Measurements from ENCODE around the gene LDAH.
A peak's percentile ranks its signal among the peaks of the same experiment; 100 is the strongest.

The LDAH gene

DNA sequence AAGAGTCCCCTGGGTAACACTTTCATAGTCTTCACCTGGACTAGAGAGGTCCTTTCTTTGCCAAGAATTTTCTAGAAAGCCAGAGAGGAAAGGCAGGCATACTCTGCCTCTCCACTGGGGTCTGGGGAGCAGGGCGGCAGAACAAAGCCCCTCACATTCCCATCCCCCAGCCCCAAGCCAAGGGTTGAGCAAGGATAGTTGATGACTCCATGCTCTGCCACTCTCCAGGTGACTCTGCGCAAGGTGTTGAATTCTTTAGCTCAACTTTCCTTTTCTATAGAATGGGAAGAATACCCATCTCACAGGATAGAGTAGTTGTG lies 158.9 kb downstream of the LDAH start:
- DNase-seq: no peak
- in situ Hi-C loops (cut with HindIII; ENCODE audit: low pct_ligation_motif_present, low pct_unique_long_range_greater_than_20kb, low sequenced_read_pairs): no loop called here

DNA sequence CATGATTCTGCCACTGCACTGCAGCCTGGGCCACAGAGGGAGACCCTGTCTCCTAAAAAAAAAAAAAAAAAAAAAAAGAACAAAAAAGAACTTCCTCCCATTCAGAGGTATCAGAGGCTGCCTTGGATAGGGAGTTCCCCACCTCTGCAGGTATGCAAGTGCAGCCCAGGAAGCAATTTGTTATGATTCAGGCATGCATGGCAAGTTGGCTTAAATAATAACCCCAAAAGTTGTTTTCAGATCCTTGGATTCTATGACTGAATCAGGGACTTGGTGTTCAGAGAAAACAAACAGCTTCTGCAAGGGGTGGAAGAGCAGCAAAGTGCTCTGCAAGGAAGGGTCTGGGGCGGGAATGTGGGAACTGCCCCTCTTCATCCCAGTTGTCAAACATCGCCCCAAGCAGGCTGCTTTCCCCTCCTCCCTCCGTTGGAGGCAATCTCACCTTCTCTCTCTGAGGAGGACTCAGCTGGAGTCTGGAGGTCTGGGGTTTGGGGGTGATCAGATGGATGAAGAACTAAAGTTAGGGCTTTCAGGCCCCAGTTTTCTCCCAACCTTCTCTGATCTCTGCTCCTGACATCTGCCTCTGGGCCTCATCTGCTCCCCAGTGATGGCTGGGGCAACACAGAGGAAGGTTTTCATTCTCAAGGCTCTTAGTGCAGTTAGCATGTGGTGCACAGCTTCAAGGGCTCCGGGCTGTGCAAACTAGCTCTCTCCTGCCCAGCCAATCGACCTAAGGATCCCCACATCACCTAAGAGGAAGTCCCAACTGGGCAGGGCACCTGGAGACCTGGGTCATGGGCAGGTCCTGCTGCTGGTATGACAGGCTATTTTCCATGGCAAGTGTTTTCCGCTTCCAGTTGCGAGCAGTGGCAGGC lies 159.5 kb downstream of the LDAH start:
- in situ Hi-C loops (cut with HindIII; ENCODE audit: low pct_ligation_motif_present, low pct_unique_long_range_greater_than_20kb, low sequenced_read_pairs): no loop called here

DNA sequence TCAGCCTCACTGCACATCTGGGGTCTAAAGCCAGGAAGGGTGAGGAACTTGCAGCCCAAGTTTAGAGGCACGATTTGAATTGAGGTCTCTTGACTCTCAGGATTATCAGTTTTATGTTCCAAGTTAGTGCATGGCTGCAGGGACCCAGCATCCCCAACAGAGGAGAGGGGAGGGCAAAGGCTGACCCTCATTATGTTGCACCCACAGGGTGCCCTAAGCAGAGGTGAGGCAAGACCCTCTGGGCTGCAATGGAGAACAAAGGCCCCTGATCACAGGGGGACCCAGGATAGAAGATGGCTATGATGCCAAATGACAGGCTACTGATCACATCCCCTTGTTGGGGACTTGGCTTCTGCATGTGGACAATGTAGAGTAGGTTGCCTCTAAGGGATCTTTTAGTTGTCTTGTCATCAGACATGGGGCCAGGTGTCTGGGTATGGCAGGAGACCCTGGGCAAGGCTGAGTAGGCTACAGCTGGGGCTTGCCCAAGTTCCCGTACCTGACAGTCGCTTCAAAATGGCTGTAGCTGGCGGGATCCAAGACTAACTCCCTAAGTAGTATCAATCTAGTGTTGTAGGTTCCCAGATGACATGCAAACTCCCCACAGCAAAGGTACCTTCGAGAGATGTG lies 160.5 kb downstream of the LDAH start:
- in situ Hi-C loops (cut with HindIII; ENCODE audit: low pct_ligation_motif_present, low pct_unique_long_range_greater_than_20kb, low sequenced_read_pairs): no loop called here
- DNase-seq: no peak

More for the DNA sequence above, 159.5 kb downstream of the LDAH start:
- DNase-seq: no peak

DNA sequence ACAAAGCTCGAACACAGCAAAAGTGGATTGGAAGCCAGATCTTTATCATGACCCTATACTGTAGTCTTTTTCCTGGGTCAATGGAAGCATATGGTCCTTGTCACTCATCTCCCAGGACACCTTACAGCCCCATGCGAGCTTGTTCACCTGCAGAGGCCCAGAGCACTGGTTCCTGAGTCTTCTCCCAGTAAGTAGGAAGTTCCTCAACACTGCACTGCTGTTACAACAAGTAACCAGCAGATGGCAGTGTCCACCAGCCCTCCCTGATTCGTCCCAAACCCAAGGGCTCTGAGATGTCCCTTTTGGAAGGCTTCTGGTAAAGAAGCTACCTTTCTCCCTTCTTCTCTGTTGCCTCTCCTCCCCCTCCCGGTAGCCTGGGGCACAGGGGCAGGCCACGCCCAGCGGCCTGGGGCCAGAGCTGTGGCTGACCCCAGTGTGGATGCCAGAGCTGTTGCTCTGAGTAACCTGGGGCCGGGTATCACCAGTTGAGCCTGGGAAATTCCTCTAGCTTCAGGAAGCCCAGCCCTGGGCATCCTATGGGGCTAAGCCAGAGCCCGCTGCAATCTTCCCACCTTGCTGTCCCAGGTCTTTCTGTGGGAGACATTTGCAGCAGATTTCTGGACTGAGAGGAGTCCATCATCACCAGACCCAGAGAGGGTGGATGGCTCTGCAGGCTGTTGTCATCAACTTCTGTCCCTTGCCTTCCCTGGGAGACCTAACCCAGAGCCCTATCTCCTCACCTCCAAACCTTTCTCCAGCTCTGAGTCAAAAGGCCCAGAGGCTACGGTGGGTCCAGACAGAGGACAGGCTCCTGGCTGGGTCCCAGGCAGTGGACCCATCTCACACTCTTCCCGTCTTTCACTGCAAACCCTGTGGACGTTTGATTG lies 161.2 kb downstream of the LDAH start:
- in situ Hi-C loops (cut with HindIII; ENCODE audit: low pct_ligation_motif_present, low pct_unique_long_range_greater_than_20kb, low sequenced_read_pairs): no loop called here
- peak; percentile 71 for DNase-seq

DNA sequence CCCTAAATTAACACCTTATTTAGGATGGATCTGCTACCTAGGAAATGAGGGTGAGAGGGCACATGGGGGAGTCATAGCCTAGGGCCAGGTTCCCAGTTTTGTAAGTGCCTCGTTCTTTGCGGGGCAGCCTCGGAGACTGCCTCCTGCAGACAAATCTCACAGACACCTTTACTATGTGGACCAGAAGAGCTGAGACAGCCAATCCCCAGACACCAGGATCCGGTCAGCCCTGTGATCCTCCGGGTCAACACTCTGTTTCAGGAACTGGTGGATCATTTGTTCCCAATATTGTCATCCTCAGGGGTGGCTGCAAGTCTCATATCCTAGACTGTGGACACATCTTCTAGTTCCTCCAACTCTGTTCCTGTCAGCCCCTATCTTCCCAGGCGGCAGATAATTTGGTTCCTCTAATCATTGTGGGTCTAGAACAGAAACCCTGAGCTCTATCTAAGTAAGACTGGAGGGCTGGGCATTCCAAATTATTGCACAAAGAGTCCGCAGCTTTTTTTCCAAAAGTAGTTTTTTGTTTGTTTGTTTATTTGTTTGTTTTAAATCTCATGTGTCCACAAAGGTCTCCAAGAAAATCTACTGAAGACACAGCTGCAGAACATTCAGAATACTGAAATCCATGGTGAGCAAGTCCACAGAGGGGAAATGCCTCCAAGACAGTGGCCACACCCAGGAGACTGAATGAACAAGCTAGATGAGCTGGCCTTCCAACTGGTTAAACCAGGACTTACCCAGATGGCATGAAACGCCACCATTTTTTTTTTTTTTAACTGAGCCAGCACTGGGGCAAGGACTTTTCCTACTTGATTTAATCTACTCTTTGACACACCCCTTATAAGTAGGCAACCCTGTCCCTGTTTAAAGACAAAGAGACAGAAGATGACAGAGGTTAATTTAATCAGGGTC lies 162.1 kb downstream of the LDAH start:
- DNase-seq: no peak
- in situ Hi-C loops (cut with HindIII; ENCODE audit: low pct_ligation_motif_present, low pct_unique_long_range_greater_than_20kb, low sequenced_read_pairs): no loop called here

DNA sequence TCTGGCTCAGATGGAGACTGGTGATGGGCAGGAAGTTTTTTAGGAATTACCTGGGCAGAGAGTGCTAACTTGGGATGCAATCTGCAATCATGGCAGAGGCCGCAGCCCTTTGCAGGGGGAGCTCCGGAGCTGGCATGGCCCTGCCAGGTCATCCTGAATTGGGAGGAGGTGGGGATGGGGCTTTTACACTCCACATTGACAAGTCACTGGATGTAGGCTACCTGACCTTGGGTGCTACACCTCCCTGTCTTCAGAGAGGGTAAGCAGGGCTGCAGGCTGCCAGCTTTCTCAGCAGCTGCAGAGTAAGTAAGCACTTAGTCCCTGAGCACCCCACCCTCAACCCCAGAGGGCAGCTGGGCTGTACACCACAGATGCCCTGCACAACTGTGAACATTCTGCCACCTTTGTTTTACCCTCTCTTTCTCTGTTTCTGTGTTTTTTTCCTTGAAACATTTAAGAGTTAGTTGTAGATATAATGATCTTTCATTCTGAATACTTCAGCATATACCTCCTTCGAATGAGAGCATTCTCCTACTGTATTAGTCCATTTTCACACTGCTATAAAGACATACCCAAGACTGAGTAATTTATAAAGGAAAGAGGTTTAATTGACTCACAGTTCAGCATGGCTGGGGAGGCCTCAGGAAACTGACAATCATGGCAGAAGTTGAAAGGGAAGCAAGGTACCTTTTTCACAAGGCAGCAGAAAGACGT lies 165.2 kb downstream of the LDAH start:
- DNase-seq: no peak
- in situ Hi-C loops (cut with HindIII; ENCODE audit: low pct_ligation_motif_present, low pct_unique_long_range_greater_than_20kb, low sequenced_read_pairs): no loop called here

DNA sequence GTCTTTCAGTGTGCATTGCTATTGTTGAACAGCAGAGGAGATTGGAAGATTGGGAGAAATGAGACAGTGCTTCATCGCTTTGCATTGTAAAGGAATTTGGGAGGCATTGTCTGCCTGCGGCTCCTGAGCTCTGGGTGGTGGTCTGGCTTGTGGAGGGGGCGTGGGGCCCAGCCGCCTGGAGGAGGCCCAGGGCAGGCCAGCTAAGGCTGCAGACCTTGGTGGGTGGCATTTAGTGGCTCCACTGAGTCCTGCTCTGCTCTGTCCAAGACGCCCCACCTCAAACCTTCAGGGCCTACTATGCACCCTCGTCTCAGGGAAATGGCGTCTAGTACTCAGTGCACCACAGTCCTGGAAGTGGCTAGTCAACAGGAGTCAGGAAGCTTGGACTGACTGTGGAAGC lies 166.3 kb downstream of the LDAH start:
- in situ Hi-C loops (cut with HindIII; ENCODE audit: low pct_ligation_motif_present, low pct_unique_long_range_greater_than_20kb, low sequenced_read_pairs): no loop called here

DNA sequence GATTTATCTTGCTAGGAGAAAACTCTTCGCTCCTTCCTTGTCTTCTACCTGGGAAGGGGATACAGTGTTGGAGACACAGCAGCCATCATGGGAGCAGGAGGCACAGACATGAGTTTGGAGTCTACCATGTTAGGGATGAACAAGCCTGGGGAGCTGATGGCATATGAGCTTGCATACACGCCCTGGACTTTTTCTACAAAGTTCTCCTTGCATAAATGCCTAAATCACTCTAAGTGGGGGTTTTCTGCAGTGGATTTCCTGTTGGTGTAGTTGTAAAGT lies 168.4 kb downstream of the LDAH start:
- no peak for DNase-seq
- in situ Hi-C loops (cut with HindIII; ENCODE audit: low pct_ligation_motif_present, low pct_unique_long_range_greater_than_20kb, low sequenced_read_pairs): no loop called here

More for the DNA sequence above, 166.3 kb downstream of the LDAH start:
- DNase-seq: no peak

DNA sequence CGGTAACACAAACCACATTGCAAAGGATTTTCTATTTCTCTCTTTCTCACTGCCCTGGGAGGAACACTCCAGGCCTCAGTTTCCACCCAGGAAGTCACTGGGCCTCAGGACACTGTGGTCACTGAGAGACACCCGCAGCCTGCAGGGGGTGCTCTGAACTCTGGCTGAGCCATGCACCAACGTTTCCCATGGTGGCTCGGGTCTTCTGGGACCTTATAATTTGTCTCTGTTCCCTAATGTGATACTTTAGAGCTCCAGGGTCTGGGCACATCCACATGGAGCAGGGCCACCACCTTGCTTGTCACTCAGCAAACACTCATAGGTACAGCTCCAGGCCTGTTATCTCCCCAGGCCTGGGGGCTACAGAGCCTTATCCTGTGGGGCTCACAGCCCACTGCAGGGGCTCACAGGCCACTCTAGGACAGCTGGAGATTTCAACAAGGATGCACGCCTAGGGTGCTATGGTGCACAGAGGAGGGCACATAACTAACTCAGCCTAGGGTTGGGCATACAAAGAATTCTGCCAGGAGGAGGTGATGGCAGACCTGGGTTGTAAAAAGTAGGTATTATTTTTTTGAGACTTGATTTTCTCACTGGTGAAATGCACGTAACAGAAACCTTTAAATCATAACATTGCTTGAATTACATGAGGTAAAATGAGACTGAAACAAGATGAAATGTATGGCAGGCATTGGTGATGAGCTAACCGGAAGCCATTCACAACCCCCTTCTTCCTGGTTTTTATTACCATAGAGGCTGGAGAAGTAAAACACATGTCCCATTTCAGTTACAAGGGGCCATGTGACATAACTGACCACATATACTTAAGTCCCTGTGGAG lies 169.0 kb downstream of the LDAH start:
- no peak for DNase-seq
- in situ Hi-C loops (cut with HindIII; ENCODE audit: low pct_ligation_motif_present, low pct_unique_long_range_greater_than_20kb, low sequenced_read_pairs): no loop called here

DNA sequence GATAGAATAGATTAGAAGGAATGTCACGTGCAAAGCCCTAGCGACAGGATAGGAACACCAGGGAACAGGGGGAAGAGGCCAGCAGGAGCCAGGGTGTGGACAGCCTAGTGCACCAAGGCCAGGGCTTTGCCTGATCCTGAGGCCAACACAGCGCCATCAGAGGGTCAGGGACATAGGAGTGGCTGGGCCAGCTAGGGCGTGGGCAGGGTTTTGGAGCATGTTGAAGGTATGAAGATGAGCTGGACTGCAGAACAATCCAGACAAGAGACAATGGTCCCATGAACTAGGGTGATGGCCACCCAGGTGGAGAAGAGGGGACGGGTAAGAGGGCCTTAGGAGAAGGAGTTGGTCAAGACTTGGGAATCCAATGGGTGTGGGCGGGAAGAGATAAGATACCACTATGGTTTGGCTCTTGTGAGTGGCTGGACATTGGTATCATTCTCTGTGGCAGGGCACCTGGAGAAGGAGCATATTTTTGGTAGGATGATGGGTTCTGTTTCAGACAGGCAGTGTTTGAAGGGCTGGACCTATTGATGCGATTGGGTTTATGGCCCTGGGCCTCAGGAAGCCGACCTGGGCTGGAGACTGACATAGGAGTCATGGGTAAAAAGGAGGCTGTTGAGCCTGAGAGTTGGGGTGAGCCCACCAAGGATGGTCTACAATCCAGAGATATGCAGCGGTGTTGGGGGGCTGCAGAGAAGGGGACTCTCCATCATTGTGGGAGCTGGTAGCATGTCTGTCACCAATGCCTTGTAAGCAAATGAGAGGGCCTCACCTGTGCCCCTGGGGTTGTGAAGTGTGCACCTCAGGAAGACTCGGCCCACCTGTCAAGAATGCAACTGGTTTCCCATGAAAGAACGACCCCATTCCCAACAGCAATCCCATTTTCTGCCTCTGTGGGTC lies 170.0 kb downstream of the LDAH start:
- in situ Hi-C loops (cut with HindIII; ENCODE audit: low pct_ligation_motif_present, low pct_unique_long_range_greater_than_20kb, low sequenced_read_pairs): no loop called here

DNA sequence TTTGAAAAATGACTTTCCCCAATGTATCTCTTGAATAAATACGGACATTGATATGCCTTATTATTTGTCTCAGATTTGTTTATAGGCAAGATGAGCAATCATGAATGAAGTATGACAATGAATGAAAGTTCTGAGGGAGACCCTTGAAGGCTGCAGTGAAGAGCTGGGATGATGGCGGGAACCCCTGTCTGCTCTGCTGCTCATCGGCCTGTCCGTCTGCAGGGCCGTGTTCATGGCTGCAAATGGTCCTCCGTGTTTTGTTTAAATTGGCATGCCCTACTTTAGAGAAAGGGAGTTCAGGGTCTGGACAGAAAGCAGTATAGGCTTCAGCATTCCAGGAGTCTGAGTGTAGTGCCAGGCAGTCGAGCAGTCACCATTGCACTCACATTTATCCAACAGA lies 170.8 kb downstream of the LDAH start:
- DNase-seq: no peak
- in situ Hi-C loops (cut with HindIII; ENCODE audit: low pct_ligation_motif_present, low pct_unique_long_range_greater_than_20kb, low sequenced_read_pairs): no loop called here

More for the DNA sequence above, 170.0 kb downstream of the LDAH start:
- no peak for DNase-seq

DNA sequence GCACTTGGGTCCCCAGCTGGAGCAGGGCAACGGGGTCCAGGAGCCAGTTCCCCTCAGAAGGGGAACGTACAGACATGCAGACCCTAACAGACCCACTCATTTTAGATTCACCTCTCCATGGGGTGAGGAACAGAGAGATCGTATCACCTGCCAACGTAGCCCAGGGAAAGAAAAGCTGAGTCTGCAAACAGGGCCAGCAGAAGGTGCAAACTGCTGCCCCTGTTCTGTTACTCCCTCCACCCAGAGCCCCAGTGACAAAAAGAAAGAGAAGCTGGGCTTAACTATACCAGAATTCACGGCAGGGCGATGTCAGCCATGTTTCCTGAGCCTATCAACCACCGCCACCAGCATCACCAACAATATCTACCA lies 171.2 kb downstream of the LDAH start:
- in situ Hi-C loops (cut with HindIII; ENCODE audit: low pct_ligation_motif_present, low pct_unique_long_range_greater_than_20kb, low sequenced_read_pairs): no loop called here
- no peak for DNase-seq

DNA sequence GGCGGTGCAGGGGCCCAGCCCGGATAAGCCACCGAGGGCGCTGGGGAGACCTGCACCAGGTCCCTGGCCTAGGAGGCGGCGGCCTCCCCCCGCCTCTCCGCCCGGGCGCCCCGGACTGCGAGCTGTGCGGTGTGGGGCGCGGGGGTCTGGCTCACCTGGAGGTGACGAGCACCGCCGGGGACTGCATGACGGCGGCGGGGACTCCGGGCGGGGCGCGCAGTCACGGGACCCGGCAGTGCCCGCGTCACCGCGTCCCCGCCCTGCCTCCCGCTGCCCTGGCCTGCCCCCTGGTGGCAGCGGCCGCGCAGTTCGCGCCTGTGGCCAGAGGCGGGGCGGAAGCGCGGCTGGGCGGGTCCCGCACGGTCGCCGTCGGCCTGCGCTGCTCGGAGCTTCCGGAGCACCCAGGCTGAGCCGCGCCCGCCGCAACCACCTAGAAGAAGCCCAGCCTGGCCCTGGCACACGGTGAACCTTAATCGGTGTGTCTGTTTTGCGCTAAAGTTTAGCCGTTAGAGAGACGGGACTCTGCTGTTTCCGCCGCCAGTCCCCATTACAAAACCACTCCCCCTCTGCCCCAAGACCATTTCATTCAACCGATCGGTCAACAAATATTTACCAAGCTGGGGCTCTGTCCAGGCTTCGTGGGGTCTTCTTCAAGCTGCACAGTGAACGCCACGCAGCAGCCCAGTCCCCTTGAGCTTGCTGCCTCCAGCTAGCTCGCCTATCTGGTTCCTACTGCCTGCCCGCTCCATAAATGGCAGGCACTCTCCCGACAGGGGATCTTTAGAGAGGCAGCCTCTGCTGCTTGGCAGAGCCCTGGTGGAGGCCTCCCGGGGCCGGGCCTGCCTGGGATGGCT lies 171.8 kb downstream of the LDAH start, which contains the start of gene HS1BP3:
HS1BP3 (minus strand) TSS at position 222 of the 854 bp plus-strand sequence; CDS start at position 187, 35 bp downstream.
- in situ Hi-C loops (cut with HindIII; ENCODE audit: low pct_ligation_motif_present, low pct_unique_long_range_greater_than_20kb, low sequenced_read_pairs): no loop called here
- DNase-seq: peak; percentile 83

DNA sequence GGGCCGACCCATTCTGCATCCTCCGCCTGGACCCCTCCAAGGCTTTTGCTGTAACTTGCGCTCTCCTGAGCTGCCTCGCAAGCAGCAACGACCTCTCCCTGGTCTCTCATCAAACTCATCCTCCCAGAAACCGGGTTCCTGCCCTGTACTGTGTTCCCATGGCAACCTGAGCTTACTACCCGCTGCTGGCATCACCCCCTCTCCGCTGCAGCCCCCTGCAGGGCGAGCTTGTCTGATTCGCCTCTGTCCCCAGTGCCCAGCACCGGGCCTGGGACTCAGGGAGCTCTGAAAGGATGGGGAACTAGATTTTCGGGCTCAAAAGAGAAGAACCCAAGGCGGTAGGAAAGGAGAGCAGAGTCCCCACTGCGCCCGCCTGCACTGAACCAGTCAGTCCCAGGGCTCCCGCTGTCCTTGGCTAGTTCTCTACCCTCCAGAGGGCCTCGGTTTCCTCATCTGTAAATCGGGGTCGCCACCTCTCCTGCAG lies 172.5 kb downstream of the LDAH start:
- in situ Hi-C loops (cut with HindIII; ENCODE audit: low pct_ligation_motif_present, low pct_unique_long_range_greater_than_20kb, low sequenced_read_pairs): no loop called here
- DNase-seq: peak; percentile 52

DNA sequence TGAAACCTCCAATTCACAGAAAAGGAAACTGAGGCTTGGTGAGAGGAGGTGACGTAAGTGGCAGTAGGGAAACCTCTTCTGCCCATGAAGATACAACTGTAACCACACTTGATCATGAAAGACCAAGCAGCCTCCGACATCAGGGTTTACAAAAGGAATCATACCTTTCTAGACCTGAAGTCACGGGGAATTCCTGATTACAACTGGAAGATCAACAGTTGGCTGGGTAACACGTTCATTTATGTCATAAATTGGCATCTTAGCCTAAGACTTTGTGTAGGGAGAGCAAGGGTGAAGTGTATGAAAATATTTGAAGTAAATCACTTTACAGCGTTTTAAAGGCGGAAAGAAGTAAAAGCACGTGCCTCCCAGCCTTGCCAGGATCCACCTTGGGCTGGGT lies 172.9 kb downstream of the LDAH start:
- no peak for DNase-seq
- in situ Hi-C loops (cut with HindIII; ENCODE audit: low pct_ligation_motif_present, low pct_unique_long_range_greater_than_20kb, low sequenced_read_pairs): loop anchor here (25.0 kb wide), 1 partner anchor 213 kb away; the partner anchor contains the start of gene RHOB
